ENCODE data around the gene NID1. TPM values are rescaled to one million over a fixed set of nuclear protein-coding genes. Genes with fewer than 3 reads are reported as not detected.
A peak's percentile ranks its signal among the peaks of the same experiment; 100 is the strongest.
"Not testable (repeated sequence)": the region's sequence is repeated elsewhere in the genome, so short reads cannot be mapped to it uniquely, and the experiment has no call there.

The NID1 gene
- total RNA-seq, 1 donor from 2014 or later = 73.0 TPM

GRCh38 chr1:236099355-236099974 is 34.6 kb upstream of the NID1 start:
- H3K4me1 Mint-ChIP-seq (ENCODE audit: low read depth, unreplicated experiment) = no peaks in the 10 kb centered on the region
- no peak overlapping the region for H3K4me3 Mint-ChIP-seq (ENCODE audit: unreplicated experiment)
- no peaks in the 10 kb centered on the region for H3K4me1 ChIP-seq (ENCODE audit: insufficient read depth, low read length)
- TF ChIP-seq CTCF (IDR thresholded peaks at IDR 0.05; ENCODE audit: insufficient read depth, low read depth, low read length) (no peak), EZH2 (IDR thresholded peaks at IDR 0.05; ENCODE audit: insufficient read depth, low read length) (no peak)
- H3K36me3 Mint-ChIP-seq (ENCODE audit: low read depth, unreplicated experiment) = no peaks in the 10 kb centered on the region
- H3K27ac ChIP-seq (ENCODE audit: low read depth, low read length) = no peak overlapping the region
- DNase-seq (ENCODE audit: low read depth) = peak; percentile 4
- no peak overlapping the region for H3K9ac ChIP-seq (ENCODE audit: low read length)
- FAIRE-seq = no peak
- no peaks in the 10 kb centered on the region for H3K36me3 ChIP-seq (ENCODE audit: insufficient read depth, low read length)
- H3K27me3 ChIP-seq (ENCODE audit: insufficient read depth, low read length) = no peaks in the 10 kb centered on the region
- H3K27ac Mint-ChIP-seq (ENCODE audit: unreplicated experiment) = no peak overlapping the region
- H3K9me3 ChIP-seq (ENCODE audit: insufficient read depth, low read depth, low read length) = peaks cover 17% of the 10 kb centered on the region
- no peaks in the 10 kb centered on the region for H3K79me2 ChIP-seq (ENCODE audit: insufficient read depth, low read length)
- H2AFZ ChIP-seq (ENCODE audit: low read depth, low read length) = no peak overlapping the region
- H3K4me2 ChIP-seq (ENCODE audit: low read length) = no peak overlapping the region
- H3K9me3 Mint-ChIP-seq (ENCODE audit: unreplicated experiment) = peaks cover 15% of the 10 kb centered on the region
- no peaks in the 10 kb centered on the region for H4K20me1 ChIP-seq (ENCODE audit: insufficient read depth, low read length)
- H3K4me3 ChIP-seq (ENCODE audit: insufficient read depth, low read depth, low read length) = no peak overlapping the region
- peaks cover 1% of the 10 kb centered on the region for H3K27me3 Mint-ChIP-seq (ENCODE audit: low read depth, unreplicated experiment)

GRCh38 chr1:236098267-236098666 is 33.4 kb upstream of the NID1 start:
- Histone ChIP-seq H3K4me2 (ENCODE audit: low read length) (no peak overlapping the region), H3K9ac (ENCODE audit: low read length) (no peak overlapping the region), H3K27ac (ENCODE audit: low read depth, low read length) (no peak overlapping the region), H3K9me3 (ENCODE audit: insufficient read depth, low read depth, low read length) (peaks cover 17% of the 10 kb centered on the region), H3K79me2 (ENCODE audit: insufficient read depth, low read length) (no peaks in the 10 kb centered on the region), H2AFZ (ENCODE audit: low read depth, low read length) (no peak overlapping the region), H4K20me1 (ENCODE audit: insufficient read depth, low read length) (no peaks in the 10 kb centered on the region), H3K4me1 (ENCODE audit: insufficient read depth, low read length) (no peaks in the 10 kb centered on the region), H3K36me3 (ENCODE audit: insufficient read depth, low read length) (no peaks in the 10 kb centered on the region), H3K27me3 (ENCODE audit: insufficient read depth, low read length) (no peaks in the 10 kb centered on the region), H3K4me3 (ENCODE audit: insufficient read depth, low read depth, low read length) (no peak overlapping the region)
- FAIRE-seq (no peak), DNase-seq (ENCODE audit: low read depth) (no peak)
- no peaks in the 10 kb centered on the region for H3K27me3 Mint-ChIP-seq (ENCODE audit: low read depth, unreplicated experiment)
- no peak overlapping the region for H3K27ac Mint-ChIP-seq (ENCODE audit: unreplicated experiment)
- H3K4me3 Mint-ChIP-seq (ENCODE audit: unreplicated experiment) = no peak overlapping the region
- H3K9me3 Mint-ChIP-seq (ENCODE audit: unreplicated experiment) = peaks cover 15% of the 10 kb centered on the region
- no peaks in the 10 kb centered on the region for H3K36me3 Mint-ChIP-seq (ENCODE audit: low read depth, unreplicated experiment)
- no peaks in the 10 kb centered on the region for H3K4me1 Mint-ChIP-seq (ENCODE audit: low read depth, unreplicated experiment)
- TF ChIP-seq CTCF (IDR thresholded peaks at IDR 0.05; ENCODE audit: insufficient read depth, low read depth, low read length) (no peak), EZH2 (IDR thresholded peaks at IDR 0.05; ENCODE audit: insufficient read depth, low read length) (no peak)

- Mint-ChIP-seq H3K27ac (ENCODE audit: unreplicated experiment) (peak overlapping the region; percentile 91), H3K9me3 (ENCODE audit: unreplicated experiment) (peaks cover 16% of the 10 kb centered on the region)
- not testable (repeated sequence) for H3K9ac ChIP-seq (ENCODE audit: low read length); H3K4me1 ChIP-seq (ENCODE audit: insufficient read depth, low read length); H3K4me3 ChIP-seq (ENCODE audit: insufficient read depth, low read depth, low read length); H3K27me3 ChIP-seq (ENCODE audit: insufficient read depth, low read length); H3K79me2 ChIP-seq (ENCODE audit: insufficient read depth, low read length); H3K36me3 Mint-ChIP-seq (ENCODE audit: low read depth, unreplicated experiment); FAIRE-seq; H3K4me2 ChIP-seq (ENCODE audit: low read length); H3K4me1 Mint-ChIP-seq (ENCODE audit: low read depth, unreplicated experiment); H2AFZ ChIP-seq (ENCODE audit: low read depth, low read length); H3K36me3 ChIP-seq (ENCODE audit: insufficient read depth, low read length); H3K4me3 Mint-ChIP-seq (ENCODE audit: unreplicated experiment); H4K20me1 ChIP-seq (ENCODE audit: insufficient read depth, low read length); H3K27me3 Mint-ChIP-seq (ENCODE audit: low read depth, unreplicated experiment)
- Histone ChIP-seq H3K9me3 (ENCODE audit: insufficient read depth, low read depth, low read length) (peaks cover 17% of the 10 kb centered on the region), H3K27ac (ENCODE audit: low read depth, low read length) (peak overlapping the region; percentile 15)
- peak; percentile 82 for DNase-seq (ENCODE audit: low read depth)
These were observed 32.0 kb upstream of the NID1 start for GRCh38 chr1:236096660-236097482.

Measured in astrocyte (in vitro differentiated cells and primary cell).